ENCODE results near the gene EML4.

DNA sequence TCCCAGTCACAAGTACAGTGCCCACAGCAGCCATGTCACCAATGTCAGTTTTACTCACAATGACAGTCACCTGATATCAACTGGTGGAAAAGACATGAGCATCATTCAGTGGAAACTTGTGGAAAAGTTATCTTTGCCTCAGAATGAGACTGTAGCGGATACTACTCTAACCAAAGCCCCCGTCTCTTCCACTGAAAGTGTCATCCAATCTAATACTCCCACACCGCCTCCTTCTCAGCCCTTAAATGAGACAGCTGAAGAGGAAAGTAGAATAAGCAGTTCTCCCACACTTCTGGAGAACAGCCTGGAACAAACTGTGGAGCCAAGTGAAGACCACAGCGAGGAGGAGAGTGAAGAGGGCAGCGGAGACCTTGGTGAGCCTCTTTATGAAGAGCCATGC is 160.6 kb downstream of the EML4 start:
- no peak for TF ChIP-seq POLR2A (IDR thresholded peaks at IDR 0.05; ENCODE audit: low read length)
- no peak for TF ChIP-seq GATA1 (IDR thresholded peaks at IDR 0.05; ENCODE audit: low read depth, low read length)
